SH-SY5Y (cell line): Measurements from ENCODE around the gene ZNF560.

Experiments
- GATA2 ChIP-seq: IDR thresholded peaks from 2 replicates; pipeline ENCODE4 v1.6.1; 2011; ENCODE audit warnings: mild to moderate bottlenecking, low read depth, low read length
- GATA3 ChIP-seq: IDR thresholded peaks from 2 replicates; pipeline ENCODE4 v1.6.1; 2011; ENCODE audit warnings: low read depth, mild to moderate bottlenecking, low read length, moderate library complexity

GRCh38 chr19:9523885-9524474 lies 25.6 kb upstream of the ZNF560 start:
- TF ChIP-seq GATA2 (no peak), GATA3 (no peak)
